ENCODE data around the gene SLC35A5. TPM values are rescaled to one million over a fixed set of nuclear protein-coding genes. Genes with fewer than 3 reads are reported as not detected.

SLC35A5 gene
- total RNA-seq, 2 donors from 2014 or later: 24.3 to 33.6 TPM

DNA sequence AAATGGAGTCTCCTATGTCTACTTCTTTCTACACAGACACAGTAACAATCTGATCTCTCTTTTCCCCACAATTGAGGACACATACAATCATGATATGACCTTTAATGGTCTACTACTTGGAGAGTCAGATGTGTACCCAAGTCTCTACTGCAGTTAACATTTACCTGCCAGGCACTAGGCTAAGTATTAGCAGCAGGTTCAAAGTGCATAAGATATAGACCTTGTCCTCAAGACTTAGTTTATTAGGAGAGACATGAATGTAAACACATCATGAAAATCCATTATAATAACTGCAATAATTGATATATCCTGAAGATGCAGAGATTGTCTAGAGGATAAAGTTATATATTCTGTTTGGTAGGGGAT lies 3.1 kb downstream of the SLC35A5 start:
- H3K27ac ChIP-seq: no peak overlapping the region
- H3K36me3 ChIP-seq: no peaks in the 10 kb centered on the region
- no peaks in the 10 kb centered on the region for H3K9me3 ChIP-seq
- H3K4me1 ChIP-seq: peaks cover 7% of the 10 kb centered on the region
- no peak for DNase-seq
- H3K4me3 ChIP-seq: no peak overlapping the region
- no peak overlapping the region for H3K9ac ChIP-seq (ENCODE audit: low read depth in 2 of 2, low read length in 2 of 2)
- TF ChIP-seq, protein P1, sequence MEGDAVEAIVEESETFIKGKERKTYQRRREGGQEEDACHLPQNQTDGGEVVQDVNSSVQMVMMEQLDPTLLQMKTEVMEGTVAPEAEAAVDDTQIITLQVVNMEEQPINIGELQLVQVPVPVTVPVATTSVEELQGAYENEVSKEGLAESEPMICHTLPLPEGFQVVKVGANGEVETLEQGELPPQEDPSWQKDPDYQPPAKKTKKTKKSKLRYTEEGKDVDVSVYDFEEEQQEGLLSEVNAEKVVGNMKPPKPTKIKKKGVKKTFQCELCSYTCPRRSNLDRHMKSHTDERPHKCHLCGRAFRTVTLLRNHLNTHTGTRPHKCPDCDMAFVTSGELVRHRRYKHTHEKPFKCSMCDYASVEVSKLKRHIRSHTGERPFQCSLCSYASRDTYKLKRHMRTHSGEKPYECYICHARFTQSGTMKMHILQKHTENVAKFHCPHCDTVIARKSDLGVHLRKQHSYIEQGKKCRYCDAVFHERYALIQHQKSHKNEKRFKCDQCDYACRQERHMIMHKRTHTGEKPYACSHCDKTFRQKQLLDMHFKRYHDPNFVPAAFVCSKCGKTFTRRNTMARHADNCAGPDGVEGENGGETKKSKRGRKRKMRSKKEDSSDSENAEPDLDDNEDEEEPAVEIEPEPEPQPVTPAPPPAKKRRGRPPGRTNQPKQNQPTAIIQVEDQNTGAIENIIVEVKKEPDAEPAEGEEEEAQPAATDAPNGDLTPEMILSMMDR (IDR thresholded peaks at IDR 0.05): no peak
- no peaks in the 10 kb centered on the region for H3K27me3 ChIP-seq
- intact Hi-C loops (cut with DNase I): no loop called here

DNA sequence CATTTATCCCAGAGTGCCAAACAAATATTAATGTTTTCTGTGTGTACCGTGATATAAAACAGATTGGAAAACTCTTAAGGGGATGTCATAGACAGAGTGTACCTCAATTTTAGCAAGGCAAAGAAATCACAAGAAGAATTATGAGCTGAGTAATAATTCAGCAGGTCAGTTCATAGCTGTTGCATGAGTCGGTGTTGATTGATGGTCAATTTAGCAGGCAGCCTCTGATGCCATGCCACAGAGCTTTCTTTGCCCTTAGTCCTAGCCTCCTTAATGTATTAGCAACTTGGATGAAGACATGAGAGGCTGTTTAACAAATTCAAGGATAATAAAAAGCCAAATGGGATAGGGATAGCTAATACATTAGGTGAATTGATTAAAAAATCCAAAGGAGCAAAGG lies 6.8 kb downstream of the SLC35A5 start:
- intact Hi-C loops (cut with DNase I): no loop called here

DNA sequence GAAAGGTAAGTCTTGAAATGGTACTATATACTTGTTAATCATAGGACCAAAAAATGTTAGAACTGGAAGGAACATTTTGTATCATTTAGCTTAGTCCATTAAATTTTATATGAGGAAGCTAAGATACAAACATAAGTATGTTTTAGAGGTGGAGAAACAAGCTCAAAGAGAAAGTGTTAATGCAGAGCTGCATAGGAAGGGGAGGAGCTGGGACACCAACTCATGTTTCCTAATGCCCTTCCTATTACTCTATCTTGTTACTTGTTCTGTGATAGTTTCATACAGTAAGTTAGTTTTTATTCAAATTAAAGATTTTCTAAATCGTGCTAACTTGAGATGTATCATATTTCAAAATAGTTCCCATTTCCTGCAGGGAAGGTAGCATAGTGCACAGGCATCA lies 7.4 kb downstream of the SLC35A5 start:
- H3K9ac ChIP-seq (ENCODE audit: low read depth in 2 of 2, low read length in 2 of 2): no peak overlapping the region
- H3K9me3 ChIP-seq: no peaks in the 10 kb centered on the region
- TF ChIP-seq, protein P1 (IDR thresholded peaks at IDR 0.05): no peak
- DNase-seq: no peak
- no peaks in the 10 kb centered on the region for H3K36me3 ChIP-seq
- H3K27me3 ChIP-seq: no peaks in the 10 kb centered on the region
- intact Hi-C loops (cut with DNase I): no loop called here
- H3K4me3 ChIP-seq: no peak overlapping the region
- H3K4me1 ChIP-seq: no peaks in the 10 kb centered on the region
- H3K27ac ChIP-seq: no peak overlapping the region

More for the DNA sequence above, 6.8 kb downstream of the SLC35A5 start:
- no peaks in the 10 kb centered on the region for H3K27me3 ChIP-seq
- TF ChIP-seq, protein P1 (IDR thresholded peaks at IDR 0.05): no peak
- no peak for DNase-seq
- H3K9ac ChIP-seq (ENCODE audit: low read depth in 2 of 2, low read length in 2 of 2): no peak overlapping the region
- H3K4me3 ChIP-seq: no peak overlapping the region
- H3K9me3 ChIP-seq: no peaks in the 10 kb centered on the region
- H3K4me1 ChIP-seq: no peaks in the 10 kb centered on the region
- no peak overlapping the region for H3K27ac ChIP-seq
- H3K36me3 ChIP-seq: no peaks in the 10 kb centered on the region

DNA sequence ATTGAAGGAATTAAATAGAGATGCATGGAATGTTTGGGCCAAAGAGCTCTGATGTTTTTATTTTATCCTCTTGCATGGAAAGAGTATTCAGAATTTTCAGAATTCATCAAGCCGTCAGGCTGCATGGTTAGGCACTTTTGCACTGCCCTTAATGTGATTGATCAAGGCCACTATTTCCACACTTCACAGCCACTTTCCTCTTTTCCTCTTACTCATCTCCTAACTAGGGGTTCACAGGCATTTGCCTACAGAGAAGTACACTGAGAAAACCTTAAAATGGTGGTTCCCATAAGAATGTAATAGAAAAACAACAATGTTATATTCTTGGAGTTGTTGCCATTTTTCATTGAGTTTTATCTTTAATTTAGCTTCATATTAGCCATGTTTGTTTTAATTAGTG lies 10.9 kb downstream of the SLC35A5 start:
- TF ChIP-seq, protein P1 (IDR thresholded peaks at IDR 0.05): no peak
- no peaks in the 10 kb centered on the region for H3K36me3 ChIP-seq
- H3K27me3 ChIP-seq: no peaks in the 10 kb centered on the region
- DNase-seq: no peak
- H3K4me1 ChIP-seq: no peaks in the 10 kb centered on the region
- no peak overlapping the region for H3K27ac ChIP-seq
- intact Hi-C loops (cut with DNase I): no loop called here
- no peak overlapping the region for H3K4me3 ChIP-seq
- no peaks in the 10 kb centered on the region for H3K9me3 ChIP-seq
- H3K9ac ChIP-seq (ENCODE audit: low read depth in 2 of 2, low read length in 2 of 2): no peak overlapping the region

DNA sequence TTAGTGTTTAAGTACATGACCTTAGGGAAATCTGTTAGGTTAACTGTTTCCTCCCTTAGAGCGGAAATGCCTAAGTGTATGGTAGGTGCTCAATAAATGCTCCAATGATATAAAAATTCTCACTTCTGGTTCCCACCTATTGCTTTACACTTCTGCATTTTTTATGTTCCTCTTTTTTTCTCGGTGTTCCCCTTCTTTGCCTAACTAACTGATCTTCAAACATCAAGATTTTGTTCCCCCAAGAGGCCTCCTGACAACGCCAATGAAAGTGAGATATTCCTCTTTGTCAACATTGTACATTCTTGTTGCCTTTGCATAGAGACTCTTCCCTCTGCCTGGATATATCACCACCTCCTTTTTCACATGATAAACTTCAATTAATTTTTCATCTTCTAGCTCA lies 17.4 kb downstream of the SLC35A5 start:
- no peaks in the 10 kb centered on the region for H3K36me3 ChIP-seq
- no peaks in the 10 kb centered on the region for H3K9me3 ChIP-seq
- no peaks in the 10 kb centered on the region for H3K4me1 ChIP-seq
- no peak overlapping the region for H3K4me3 ChIP-seq
- TF ChIP-seq, protein P1 (IDR thresholded peaks at IDR 0.05): no peak
- H3K9ac ChIP-seq (ENCODE audit: low read depth in 2 of 2, low read length in 2 of 2): no peak overlapping the region
- DNase-seq: no peak
- no peaks in the 10 kb centered on the region for H3K27me3 ChIP-seq
- H3K27ac ChIP-seq: no peak overlapping the region
- intact Hi-C loops (cut with DNase I): no loop called here

DNA sequence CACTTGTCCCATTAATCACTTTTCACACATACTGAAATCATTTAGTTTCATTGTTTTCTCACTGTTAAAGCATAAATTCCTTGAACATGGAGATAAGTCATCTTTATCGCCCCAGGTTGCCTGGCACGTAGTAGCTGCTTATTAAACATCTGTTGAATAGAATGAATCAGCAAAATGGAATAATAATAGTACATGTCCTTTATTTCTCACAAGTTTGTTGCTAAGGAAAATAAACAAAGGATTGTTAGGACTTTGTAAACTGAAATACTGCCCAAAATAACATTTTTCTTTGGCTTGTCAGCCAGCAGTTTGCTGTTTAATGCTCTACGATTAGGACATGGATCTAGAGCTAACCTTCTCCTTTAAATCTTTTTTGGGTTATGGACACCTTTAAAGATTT lies 17.9 kb downstream of the SLC35A5 start:
- H3K4me3 ChIP-seq: no peak overlapping the region
- TF ChIP-seq, protein P1 (IDR thresholded peaks at IDR 0.05): no peak
- intact Hi-C loops (cut with DNase I): loop anchor here (10.0 kb wide), 1 partner anchor 405 kb away; no protein-coding TSS in a partner anchor
- H3K9ac ChIP-seq (ENCODE audit: low read depth in 2 of 2, low read length in 2 of 2): no peak overlapping the region
- no peak for DNase-seq
- H3K4me1 ChIP-seq: no peaks in the 10 kb centered on the region
- no peaks in the 10 kb centered on the region for H3K9me3 ChIP-seq
- no peaks in the 10 kb centered on the region for H3K36me3 ChIP-seq
- H3K27ac ChIP-seq: no peak overlapping the region
- no peaks in the 10 kb centered on the region for H3K27me3 ChIP-seq
